H1 (cell line): Measurements from ENCODE around the gene MTMR10.

Experiments used
- EP300 ChIP-seq, 2 experiments: IDR thresholded peaks; 1 replicate in 1 of 2; 2 replicates in 1 of 2; pipeline ENCODE4 v1.6.1; 2011 to 2012; ENCODE audit warnings: low read depth in 2 of 2, low read length in 2 of 2, mild to moderate bottlenecking in 2 of 2, borderline replicate concordance in 1 of 2, inconsistent platforms in 1 of 2, moderate library complexity in 1 of 2
- TF ChIP-seq, protein P1 (sequence below), 3 experiments: IDR thresholded peaks; 1 replicate in 2 of 3; 2 replicates in 1 of 3; pipeline versions ENCODE4 v1.5.1 to v1.6.1; 2011; ENCODE audit warnings: low read length in 3 of 3, mild to moderate bottlenecking in 3 of 3, inconsistent platforms in 2 of 3, low read depth in 1 of 3, moderate library complexity in 1 of 3; ENCODE audit not compliant: insufficient read depth in 1 of 3; ENCODE audit errors: control extremely low read depth in 1 of 3

GRCh38 chr15:30962659-30963058 is 28.8 kb downstream of the MTMR10 start:
- TF ChIP-seq EP300 (IDR thresholded peaks at IDR 0.05; ENCODE audit: borderline replicate concordance in 1 of 2, low read depth in 2 of 2, low read length in 2 of 2) = no peak
- TF ChIP-seq, protein P1, sequence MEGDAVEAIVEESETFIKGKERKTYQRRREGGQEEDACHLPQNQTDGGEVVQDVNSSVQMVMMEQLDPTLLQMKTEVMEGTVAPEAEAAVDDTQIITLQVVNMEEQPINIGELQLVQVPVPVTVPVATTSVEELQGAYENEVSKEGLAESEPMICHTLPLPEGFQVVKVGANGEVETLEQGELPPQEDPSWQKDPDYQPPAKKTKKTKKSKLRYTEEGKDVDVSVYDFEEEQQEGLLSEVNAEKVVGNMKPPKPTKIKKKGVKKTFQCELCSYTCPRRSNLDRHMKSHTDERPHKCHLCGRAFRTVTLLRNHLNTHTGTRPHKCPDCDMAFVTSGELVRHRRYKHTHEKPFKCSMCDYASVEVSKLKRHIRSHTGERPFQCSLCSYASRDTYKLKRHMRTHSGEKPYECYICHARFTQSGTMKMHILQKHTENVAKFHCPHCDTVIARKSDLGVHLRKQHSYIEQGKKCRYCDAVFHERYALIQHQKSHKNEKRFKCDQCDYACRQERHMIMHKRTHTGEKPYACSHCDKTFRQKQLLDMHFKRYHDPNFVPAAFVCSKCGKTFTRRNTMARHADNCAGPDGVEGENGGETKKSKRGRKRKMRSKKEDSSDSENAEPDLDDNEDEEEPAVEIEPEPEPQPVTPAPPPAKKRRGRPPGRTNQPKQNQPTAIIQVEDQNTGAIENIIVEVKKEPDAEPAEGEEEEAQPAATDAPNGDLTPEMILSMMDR (IDR thresholded peaks at IDR 0.05; ENCODE audit: control extremely low read depth in 1 of 3, insufficient read depth in 1 of 3, low read depth in 1 of 3, low read length in 3 of 3) = no peak
